Activated naive CD8-positive, alpha-beta T cell treated with anti-CD3 and anti-CD28 coated beads for 36 hours (primary cell): Measurements from ENCODE around the gene BCKDK. TPM values are rescaled to one million over a fixed set of nuclear protein-coding genes. Genes with fewer than 3 reads are reported as not detected.
"Not testable (repeated sequence)": the region's sequence is repeated elsewhere in the genome, so short reads cannot be mapped to it uniquely, and the experiment has no call there.

ENCODE experiments used
- DNase-seq: peaks from one replicate; pipeline ENCODE4 v3.0.0; 2021
- H3K27ac Mint-ChIP-seq: one replicate; pipeline ENCODE4 v1.8.0; 2022; ENCODE audit warnings: mild to moderate bottlenecking, moderate library complexity, mixed read lengths
- H3K27me3 Mint-ChIP-seq: one replicate; pipeline ENCODE4 v1.8.0; 2022; ENCODE audit warnings: mild to moderate bottlenecking, mixed read lengths
- H3K36me3 Mint-ChIP-seq: one replicate; pipeline ENCODE4 v1.8.0; 2021; ENCODE audit warnings: mild to moderate bottlenecking, mixed read lengths
- H3K4me1 Mint-ChIP-seq: one replicate; pipeline ENCODE4 v1.8.0; 2021; ENCODE audit warnings: mixed read lengths
- H3K4me3 Mint-ChIP-seq: one replicate; pipeline ENCODE4 v1.8.0; 2022; ENCODE audit warnings: mild to moderate bottlenecking, moderate library complexity, mixed read lengths
- H3K9me3 Mint-ChIP-seq: one replicate; pipeline ENCODE4 v1.8.0; 2022; ENCODE audit warnings: mixed read lengths
- total RNA-seq, 2 experiments: library from RNA; stranded (reverse); gene quantifications; one replicate each; pipeline ENCODE4 v1.2.3, GENCODE V29; 2021

BCKDK gene
- total RNA-seq, 2 experiments from 2014 or later = 45.5 to 49.3 TPM

DNA sequence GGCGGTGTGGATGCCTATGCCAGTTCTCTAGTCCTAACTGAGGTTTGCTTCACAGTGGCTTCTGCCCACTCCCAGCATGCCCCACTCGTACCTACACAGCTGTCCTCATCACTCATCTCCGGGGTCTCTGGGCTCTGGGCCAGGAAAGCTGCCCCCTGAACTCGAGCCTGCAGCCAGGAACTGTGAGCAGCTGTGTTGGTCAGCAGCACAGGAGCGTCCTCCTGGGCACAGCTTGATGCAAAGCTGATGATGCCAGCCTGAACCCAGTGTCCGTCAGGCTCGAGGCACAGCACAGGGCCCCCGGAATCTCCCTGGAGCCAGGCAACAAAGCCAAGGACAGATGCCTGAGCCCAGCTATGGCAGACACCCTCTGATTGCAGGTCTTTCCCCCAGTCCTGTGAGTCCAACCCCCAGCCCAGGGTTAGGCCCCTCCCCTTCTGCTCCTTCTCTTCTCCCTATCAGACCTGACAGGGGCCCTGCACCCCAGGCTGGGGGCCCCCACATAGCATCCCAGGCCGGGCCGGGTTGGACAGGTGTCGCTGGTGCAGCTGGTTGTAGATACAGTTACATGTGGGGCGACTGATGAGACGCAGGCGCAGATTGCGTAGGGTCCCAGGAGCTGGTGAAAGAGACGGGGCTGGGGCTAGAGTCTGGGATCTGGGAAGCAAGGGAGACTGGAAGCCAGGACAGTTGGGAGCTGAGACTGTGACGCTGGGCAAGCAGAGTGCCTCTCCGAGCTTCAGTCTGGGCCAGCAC lies 22.1 kb upstream of the BCKDK start:
- Mint-ChIP-seq H3K4me3 (no peak overlapping the region), H3K4me1 (peaks cover 6% of the 10 kb centered on the region), H3K27me3 (no peaks in the 10 kb centered on the region), H3K36me3 (peaks cover 6% of the 10 kb centered on the region), H3K27ac (no peak overlapping the region), H3K9me3 (no peaks in the 10 kb centered on the region)
- DNase-seq = no peak

DNA sequence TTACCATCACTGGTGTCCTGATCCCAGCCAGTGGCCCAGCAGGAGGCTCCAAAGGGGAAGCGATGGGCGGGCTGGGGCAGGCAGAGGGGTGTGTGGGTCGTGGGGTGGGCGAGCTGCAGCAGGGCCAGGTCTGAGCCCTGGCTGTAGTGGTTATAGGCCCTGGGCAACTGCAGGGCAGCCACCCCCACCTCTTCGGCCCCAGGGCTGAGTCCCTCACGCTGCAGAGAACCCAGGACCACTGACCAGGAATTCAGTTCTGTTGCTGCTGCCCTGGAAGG lies 21.6 kb upstream of the BCKDK start:
- no peaks in the 10 kb centered on the region for H3K9me3 Mint-ChIP-seq
- peaks cover 6% of the 10 kb centered on the region for H3K36me3 Mint-ChIP-seq

DNA sequence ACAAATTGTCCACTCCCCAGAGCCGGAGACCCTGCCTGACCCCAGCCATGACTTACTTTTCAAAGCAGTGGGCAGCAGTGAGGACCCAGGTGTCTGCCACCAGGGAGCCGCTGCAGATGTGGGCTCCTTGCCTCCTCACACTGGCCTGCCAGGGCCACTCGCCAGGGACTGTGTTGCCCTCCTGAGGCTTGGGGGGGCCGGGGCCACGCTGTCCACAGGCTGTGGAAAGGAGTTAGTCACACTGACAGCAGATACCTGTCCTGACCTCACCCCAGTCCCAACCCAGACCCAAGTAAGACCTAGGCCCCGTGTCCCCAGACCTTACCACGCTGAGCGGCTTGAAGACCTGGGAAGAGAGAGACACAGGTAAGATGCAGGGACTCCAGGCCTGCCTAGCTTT lies 20.7 kb upstream of the BCKDK start:
- H3K27ac Mint-ChIP-seq = no peak overlapping the region
- no peaks in the 10 kb centered on the region for H3K27me3 Mint-ChIP-seq
- H3K4me1 Mint-ChIP-seq = peaks cover 4% of the 10 kb centered on the region
- no peaks in the 10 kb centered on the region for H3K9me3 Mint-ChIP-seq
- H3K36me3 Mint-ChIP-seq = peaks cover 5% of the 10 kb centered on the region
- no peak overlapping the region for H3K4me3 Mint-ChIP-seq
- no peak for DNase-seq

More for the DNA sequence above, 21.6 kb upstream of the BCKDK start:
- Mint-ChIP-seq H3K4me1 (peaks cover 6% of the 10 kb centered on the region), H3K4me3 (no peak overlapping the region), H3K27ac (no peak overlapping the region), H3K27me3 (no peaks in the 10 kb centered on the region)
- no peak for DNase-seq

DNA sequence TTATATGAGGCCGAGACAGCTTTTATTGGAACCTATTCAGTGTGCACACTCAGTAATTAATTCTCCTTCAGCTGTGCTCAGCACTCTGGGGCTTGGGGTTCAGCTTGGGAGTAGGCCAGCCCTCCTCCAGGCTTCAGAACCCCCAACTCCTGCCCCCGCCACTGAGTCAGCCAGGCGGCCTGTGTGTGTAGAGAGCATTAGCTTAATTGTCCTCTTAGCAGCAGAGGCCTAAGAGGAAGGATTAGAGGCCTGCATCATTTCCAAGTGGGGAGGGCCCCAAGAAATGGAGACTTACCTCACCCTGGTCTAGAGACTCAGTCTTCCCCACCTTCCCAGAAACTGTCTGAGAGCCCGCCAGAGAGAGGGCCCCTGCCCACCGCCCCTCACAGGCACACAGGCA lies 20.2 kb upstream of the BCKDK start:
- Mint-ChIP-seq H3K9me3 (no peaks in the 10 kb centered on the region), H3K36me3 (peaks cover 6% of the 10 kb centered on the region), H3K4me3 (no peak overlapping the region), H3K4me1 (peaks cover 5% of the 10 kb centered on the region), H3K27me3 (no peaks in the 10 kb centered on the region), H3K27ac (no peak overlapping the region)
- DNase-seq = no peak

DNA sequence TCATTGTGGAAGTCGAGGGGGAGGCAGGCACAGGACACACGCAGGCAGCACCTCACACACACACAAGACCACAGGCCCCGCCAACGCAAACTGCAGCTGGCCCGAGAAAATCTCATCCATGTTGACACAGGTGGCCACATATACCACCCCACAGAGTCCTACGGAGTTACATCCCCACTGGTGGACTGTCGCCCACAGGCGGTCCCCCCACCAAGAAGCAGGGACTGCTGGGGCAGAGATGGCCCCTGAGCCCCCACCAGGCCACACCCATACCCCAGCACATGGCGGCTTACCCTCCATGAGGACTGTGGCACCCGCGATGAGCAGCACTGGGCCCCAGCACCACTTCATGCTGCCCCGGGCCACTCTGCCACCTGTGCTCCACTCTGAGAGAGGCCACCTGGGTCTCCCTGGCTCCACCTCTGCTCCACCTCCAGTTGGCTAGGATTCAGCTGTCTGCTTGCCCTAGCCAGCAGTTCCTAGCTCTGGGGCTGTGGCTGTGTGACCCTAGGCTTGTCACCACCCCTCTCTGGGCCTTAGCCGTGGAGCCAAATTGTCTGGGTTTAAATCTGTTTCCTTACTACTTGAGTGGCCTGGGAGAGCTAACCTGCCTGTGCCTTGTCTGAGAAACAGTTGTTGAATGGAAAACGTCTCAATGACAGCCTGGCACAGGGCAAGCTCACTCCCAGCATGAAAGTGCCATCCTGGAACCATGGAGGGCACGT lies 19.6 kb upstream of the BCKDK start, which contains the start of gene PRSS53:
PRSS53 (minus strand) TSS at position 485 of the 725 bp plus-strand sequence; CDS start at position 351, 134 bp downstream.
- peaks cover 9% of the 10 kb centered on the region for H3K4me1 Mint-ChIP-seq
- peaks cover 6% of the 10 kb centered on the region for H3K36me3 Mint-ChIP-seq
- DNase-seq = no peak
- no peak within 1 kb of the TSS for H3K27ac Mint-ChIP-seq
- H3K9me3 Mint-ChIP-seq = no peaks in the 10 kb centered on the region
- H3K4me3 Mint-ChIP-seq = no peak within 1 kb of the TSS
- no peaks in the 10 kb centered on the region for H3K27me3 Mint-ChIP-seq

DNA sequence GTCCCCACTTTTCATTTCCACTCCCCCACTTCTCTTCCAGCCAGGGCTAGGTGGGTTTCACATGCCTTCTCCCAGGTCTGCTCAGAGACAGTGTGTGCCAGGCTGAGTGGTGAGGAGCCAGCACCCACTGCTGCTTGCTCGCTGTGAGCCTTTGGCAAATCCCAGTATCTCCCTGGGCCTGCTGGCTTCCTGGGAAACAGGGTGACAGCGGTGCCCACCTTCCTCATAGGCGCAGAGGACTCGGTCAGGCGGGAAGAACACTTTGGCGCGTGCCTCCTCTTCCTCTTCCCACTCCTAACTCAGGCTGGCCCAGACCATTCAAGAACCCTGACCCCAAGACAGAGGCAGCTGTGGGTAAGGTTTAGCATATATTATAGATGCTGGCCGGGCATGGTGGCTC lies 19.0 kb upstream of the BCKDK start:
- H3K4me3 Mint-ChIP-seq = no peak overlapping the region
- DNase-seq = no peak
- no peaks in the 10 kb centered on the region for H3K9me3 Mint-ChIP-seq
- peaks cover 11% of the 10 kb centered on the region for H3K36me3 Mint-ChIP-seq
- no peaks in the 10 kb centered on the region for H3K27me3 Mint-ChIP-seq
- peaks cover 9% of the 10 kb centered on the region for H3K4me1 Mint-ChIP-seq
- no peak overlapping the region for H3K27ac Mint-ChIP-seq

DNA sequence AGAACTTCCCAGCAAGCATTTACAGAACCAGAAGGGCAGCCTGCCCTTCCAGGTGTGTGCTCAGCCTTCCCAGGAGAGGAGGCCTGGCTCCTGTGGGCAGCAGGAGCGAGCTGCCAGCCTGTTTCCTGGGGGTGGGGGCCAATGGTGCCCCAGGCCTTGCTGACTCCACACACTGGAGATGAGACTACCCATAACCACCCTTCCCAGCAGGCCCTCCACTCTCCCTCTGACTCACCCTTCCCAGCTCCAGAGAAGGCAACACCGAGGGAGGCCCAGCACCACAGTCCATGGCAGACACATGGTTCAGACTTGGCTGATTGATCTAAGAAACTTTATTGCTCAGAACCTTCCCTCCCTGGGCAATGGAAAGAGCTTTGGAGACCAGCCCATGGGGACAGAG lies 17.6 kb upstream of the BCKDK start:
- H3K4me3 Mint-ChIP-seq = no peak overlapping the region

DNA sequence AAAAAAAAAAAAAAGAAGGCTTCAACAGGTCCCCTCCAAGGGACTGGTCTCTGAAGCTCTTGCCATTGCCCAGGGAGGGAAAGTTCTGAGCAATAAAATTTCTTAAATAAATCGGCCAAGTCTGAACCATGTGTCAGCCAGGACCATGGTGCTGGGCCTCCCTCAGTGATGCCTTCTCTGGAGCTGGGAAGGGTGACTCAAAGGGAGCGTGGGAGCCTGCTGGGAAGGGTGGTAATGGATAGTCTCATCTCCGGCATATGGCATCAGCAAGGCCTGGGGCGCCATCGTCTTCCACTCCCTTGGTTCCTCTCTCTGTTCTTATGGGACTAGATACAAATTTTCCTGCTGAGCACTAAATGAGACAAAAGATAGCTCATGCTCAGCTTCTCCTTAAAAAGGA lies 15.9 kb upstream of the BCKDK start:
- DNase-seq = no peak
- Mint-ChIP-seq H3K36me3 (peaks cover 12% of the 10 kb centered on the region), H3K27ac (no peak overlapping the region), H3K27me3 (no peaks in the 10 kb centered on the region), H3K4me1 (peaks cover 17% of the 10 kb centered on the region), H3K4me3 (no peak overlapping the region), H3K9me3 (no peaks in the 10 kb centered on the region)

More for the DNA sequence above, 17.6 kb upstream of the BCKDK start:
- H3K27me3 Mint-ChIP-seq = no peaks in the 10 kb centered on the region
- DNase-seq = no peak
- H3K9me3 Mint-ChIP-seq = no peaks in the 10 kb centered on the region
- no peak overlapping the region for H3K27ac Mint-ChIP-seq
- H3K4me1 Mint-ChIP-seq = peaks cover 12% of the 10 kb centered on the region
- H3K36me3 Mint-ChIP-seq = peaks cover 12% of the 10 kb centered on the region

DNA sequence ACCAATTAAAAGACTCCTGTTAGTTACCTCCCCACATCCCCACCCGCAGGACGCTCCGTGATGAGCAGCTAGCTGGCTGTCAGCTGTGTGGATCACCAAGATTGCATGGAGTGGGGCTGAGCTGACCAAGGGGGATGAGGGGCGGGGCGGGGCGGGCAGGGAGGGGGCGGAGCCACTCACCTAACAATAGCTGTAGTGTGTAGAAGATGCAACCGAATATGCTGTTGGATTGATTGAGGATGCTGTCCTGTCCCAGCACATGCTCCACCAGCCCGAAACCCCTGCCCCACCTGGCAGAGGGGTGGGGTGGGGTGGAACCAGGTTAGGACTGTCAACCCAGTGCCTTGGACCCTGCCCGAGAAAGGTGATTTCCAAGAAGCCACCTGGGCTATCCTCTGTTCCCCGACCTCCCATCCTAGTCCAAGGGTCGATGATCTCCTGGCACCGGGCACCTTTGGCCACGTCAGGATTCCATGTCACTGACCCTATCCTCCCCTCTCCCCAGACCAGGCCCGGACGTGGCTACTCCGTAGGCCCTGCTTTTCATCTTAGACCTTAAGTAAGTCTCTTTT lies 15.0 kb upstream of the BCKDK start:
- Mint-ChIP-seq H3K27ac (no peak overlapping the region), H3K9me3 (no peaks in the 10 kb centered on the region), H3K27me3 (no peaks in the 10 kb centered on the region), H3K36me3 (peaks cover 12% of the 10 kb centered on the region), H3K4me1 (peaks cover 17% of the 10 kb centered on the region), H3K4me3 (peak overlapping the region; percentile 100)
- DNase-seq = no peak

DNA sequence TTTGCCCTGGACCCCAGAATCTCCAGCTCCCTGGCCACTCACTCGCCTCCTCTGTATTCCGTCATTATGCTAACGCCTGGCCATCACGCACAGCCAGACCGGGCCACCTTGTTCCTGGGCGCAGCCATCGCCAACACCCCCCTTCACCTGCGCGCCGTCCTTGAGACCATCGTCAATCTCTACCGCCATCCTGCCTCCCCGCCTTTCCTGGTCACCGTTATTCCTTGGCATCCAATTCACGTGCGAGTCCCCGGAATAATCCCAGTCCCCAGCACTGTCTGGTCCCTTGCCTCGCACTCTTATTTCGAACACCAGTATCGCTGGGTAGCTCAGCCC lies 14.1 kb upstream of the BCKDK start:
- H3K4me3 Mint-ChIP-seq = peak overlapping the region; percentile 100
- peak overlapping the region; percentile 93 for H3K27ac Mint-ChIP-seq
- H3K9me3 Mint-ChIP-seq = no peaks in the 10 kb centered on the region
- peaks cover 12% of the 10 kb centered on the region for H3K36me3 Mint-ChIP-seq
- peaks cover 17% of the 10 kb centered on the region for H3K4me1 Mint-ChIP-seq
- H3K27me3 Mint-ChIP-seq = no peaks in the 10 kb centered on the region
- no peak for DNase-seq

DNA sequence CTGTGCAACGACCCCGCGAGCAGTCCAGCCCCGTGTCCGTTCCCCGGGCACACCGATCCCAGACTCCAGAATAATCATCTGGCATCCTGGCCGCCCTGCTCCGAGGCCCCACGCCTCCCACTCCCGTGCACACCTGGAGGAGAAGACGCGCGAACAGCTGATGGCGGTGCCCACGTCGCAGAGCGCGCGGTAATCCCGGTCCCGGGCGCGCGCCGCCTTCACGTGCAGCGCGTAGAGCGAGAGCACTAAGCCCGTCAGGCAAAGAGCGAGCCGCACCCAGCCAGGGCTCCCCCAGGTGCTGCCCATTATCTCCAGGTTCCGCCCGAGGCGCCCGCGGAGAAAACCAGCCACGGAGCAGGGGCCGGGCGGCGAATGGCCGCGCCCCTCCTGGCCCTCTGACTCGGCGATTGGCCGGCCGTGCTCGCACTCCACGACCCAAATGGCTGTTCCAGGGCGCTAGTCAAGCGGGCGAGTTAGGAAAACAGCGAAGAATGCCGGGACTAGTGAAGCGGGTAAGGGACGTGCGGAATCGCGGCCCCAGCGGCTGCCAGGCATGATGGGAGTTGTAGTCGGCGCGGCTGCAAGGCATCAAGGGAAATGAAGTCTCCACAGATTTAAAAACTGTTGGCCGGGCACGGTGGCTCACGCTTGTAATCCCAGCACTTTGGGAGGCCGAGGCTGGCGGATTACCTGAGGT lies 13.6 kb upstream of the BCKDK start, which contains the start of gene VKORC1:
VKORC1 (minus strand) TSS at position 374 of the 697 bp plus-strand sequence; CDS start at position 306, 68 bp downstream.
- H3K9me3 Mint-ChIP-seq = no peaks in the 10 kb centered on the region
- DNase-seq = peak; percentile 92
- H3K27me3 Mint-ChIP-seq = no peaks in the 10 kb centered on the region
- peaks cover 12% of the 10 kb centered on the region for H3K36me3 Mint-ChIP-seq
- peaks cover 17% of the 10 kb centered on the region for H3K4me1 Mint-ChIP-seq
- H3K4me3 Mint-ChIP-seq = peak within 1 kb of the TSS; percentile 100
- peak within 1 kb of the TSS; percentile 93 for H3K27ac Mint-ChIP-seq

DNA sequence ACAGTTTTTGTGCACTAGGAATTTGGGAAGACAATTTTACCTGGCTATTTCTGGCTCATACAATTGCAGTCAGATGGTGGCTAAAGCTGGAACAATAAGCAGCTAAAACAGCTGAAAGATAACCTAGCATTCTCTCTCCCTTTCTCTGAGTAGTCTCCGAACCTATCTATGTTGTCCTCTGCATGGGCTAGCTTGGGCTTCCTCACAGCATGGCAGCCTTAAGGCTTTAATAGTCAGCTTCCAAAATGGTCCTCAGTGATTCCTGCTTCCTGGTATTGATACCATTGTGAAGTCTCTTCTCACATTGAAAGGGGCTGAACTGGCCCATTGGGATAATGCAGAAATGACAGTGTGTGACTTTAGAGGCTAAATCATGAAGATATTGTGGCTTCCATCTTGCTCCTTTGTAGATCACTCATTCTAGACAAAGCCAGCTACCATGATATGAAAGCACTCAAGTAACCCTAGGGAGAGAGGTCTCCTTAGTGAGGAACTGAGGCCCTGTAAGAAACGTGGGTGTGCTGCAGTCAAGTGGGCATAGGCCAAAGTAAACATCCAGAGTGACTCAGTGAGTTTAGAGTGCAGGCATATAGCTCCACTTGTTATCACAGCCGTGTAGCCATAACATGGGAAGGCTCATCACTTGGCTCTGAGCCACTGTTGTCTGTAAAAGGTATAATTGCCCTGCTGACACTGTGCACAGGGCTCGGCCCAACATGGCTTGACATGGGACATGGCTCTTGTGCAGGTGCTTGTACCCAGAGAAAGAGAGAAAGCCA lies 8.1 kb upstream of the BCKDK start:
- Mint-ChIP-seq H3K9me3 (no peaks in the 10 kb centered on the region), H3K4me1 (peaks cover 8% of the 10 kb centered on the region), H3K27me3 (no peaks in the 10 kb centered on the region), H3K4me3 (no peak overlapping the region), H3K36me3 (no peaks in the 10 kb centered on the region), H3K27ac (no peak overlapping the region)
- DNase-seq = no peak

DNA sequence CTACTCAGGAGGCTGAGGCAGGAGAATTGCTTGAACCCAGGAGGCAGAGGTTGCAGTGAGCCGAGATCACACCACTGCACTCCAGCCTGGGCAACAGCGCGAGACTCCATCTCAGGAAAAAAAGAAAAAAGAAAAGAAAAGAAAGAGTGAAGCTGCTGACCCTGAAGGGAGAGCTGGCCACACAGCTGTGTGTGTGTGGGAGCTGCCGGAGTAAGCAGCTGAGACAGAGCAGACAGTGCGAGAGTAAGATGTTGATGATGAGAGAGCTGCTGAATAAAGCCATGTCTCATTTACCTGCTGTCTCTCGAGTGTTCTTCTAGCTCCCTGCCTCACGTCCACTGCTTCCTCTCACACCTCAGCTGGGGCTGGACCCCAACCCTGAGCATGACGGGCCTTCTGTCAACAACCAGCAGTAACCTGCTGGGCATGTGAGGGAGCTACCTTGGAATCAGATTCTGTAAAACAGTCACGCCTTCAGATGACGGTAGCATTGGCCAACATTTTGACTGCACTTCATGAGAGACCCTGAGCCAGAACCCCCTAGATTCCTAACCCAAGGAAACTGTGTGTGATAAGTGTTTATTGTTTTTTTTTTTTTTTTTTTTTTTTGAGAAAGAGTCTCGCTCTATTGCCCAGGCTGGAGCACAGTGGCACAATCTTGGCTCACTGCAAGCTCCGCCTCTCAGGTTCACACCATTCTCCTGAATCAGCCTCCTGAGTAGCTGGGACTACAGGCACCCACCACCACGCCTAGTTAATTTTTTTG lies 7.1 kb upstream of the BCKDK start:
- H3K27ac Mint-ChIP-seq, H3K36me3 Mint-ChIP-seq, DNase-seq, H3K27me3 Mint-ChIP-seq, H3K4me3 Mint-ChIP-seq, H3K4me1 Mint-ChIP-seq, H3K9me3 Mint-ChIP-seq: not testable (repeated sequence)

DNA sequence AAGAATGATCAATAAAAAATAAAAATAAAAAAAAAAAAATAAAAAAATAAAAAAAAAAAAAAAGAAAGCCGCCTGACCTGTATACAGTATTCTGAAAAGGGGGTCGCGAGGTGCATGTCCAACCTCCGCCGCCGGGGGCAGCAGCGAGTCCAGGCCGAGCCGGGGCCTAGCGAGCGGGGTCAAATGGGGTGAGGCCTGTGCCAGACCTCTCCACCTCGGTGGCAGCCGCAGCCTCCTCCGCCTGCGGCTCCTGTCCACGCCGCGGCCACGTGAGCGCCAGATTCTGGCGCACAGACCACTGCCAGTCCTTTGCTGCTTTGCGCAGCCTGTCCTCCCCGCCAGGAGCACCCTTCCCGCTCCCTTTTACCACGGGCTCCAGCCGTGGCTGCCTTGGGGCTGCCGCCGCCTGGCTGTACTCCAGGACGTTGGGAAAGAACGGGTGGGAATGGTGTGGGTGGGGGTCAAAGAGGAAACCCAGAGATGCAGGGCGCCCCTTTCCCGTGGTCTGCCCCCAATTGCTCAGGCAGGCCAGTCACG lies 2.4 kb upstream of the BCKDK start:
- Mint-ChIP-seq H3K9me3 (no peaks in the 10 kb centered on the region), H3K27me3 (no peaks in the 10 kb centered on the region), H3K27ac (peak overlapping the region; percentile 48), H3K4me3 (peak overlapping the region; percentile 18), H3K4me1 (peaks cover 21% of the 10 kb centered on the region), H3K36me3 (peaks cover 8% of the 10 kb centered on the region)
- peak; percentile 87 for DNase-seq
